ENCODE measurements around the gene SUN3. TPM values are rescaled to one million over a fixed set of nuclear protein-coding genes. Genes with fewer than 3 reads are reported as not detected.

The SUN3 gene
- total RNA-seq, 1 experiment from 2014 or later: not detected

- H2AK5ac ChIP-seq (ENCODE audit: insufficient read length, low read length): no peak overlapping the region
- H3K9me3 ChIP-seq (ENCODE audit: control insufficient read depth, low read depth, low read length): no peaks in the 10 kb centered on the region
- DNase-seq: no peak
- Mint-ChIP-seq H3K36me3 (ENCODE audit: insufficient read depth in 1 of 3, low read depth in 3 of 3) (peaks cover 0 to 6% (median 4%) of the 10 kb centered on the region in 3 experiments; a peak in 3 of 7 replicates), H3K27me3 (ENCODE audit: low read depth) (no peaks in the 10 kb centered on the region), H3K27ac (peak overlapping the region; percentile 15 to 80 (median 23); a peak in 5 of 7 replicates), H3K4me3 (peak overlapping the region; percentile 67 to 76; a peak in 4 of 5 replicates), H3K4me1 (peaks cover 32% of the 10 kb centered on the region in 2 experiments), H3K9me3 (peaks cover 2 to 6% of the 10 kb centered on the region in 2 experiments)
- H2BK120ac ChIP-seq (ENCODE audit: low read depth, low read length, poor library complexity, severe bottlenecking): no peak overlapping the region
- H3K9ac ChIP-seq (ENCODE audit: extremely low read depth, insufficient read length, low read length): no peak overlapping the region
- H2BK5ac ChIP-seq (ENCODE audit: insufficient read length, low read length): no peak overlapping the region
- TF ChIP-seq CTCF (conservative IDR thresholded peaks at IDR 0.05): no peak
- H2AFZ ChIP-seq (ENCODE audit: low read length): peak overlapping the region; percentile 9
- H3K56ac ChIP-seq (ENCODE audit: insufficient read length, low read depth, low read length): no peak overlapping the region
- H4K91ac ChIP-seq (ENCODE audit: insufficient read length, low read depth, low read length): no peak overlapping the region
- H3K4ac ChIP-seq (ENCODE audit: low read depth, low read length): no peak overlapping the region
- H3K4me2 ChIP-seq (ENCODE audit: insufficient read depth, insufficient read length, low read length): peak overlapping the region; percentile 63
- H2BK20ac ChIP-seq (ENCODE audit: low read depth, low read length, poor library complexity, severe bottlenecking): no peak overlapping the region
- H3T11ph ChIP-seq (ENCODE audit: low read length): no peak overlapping the region
- no peaks in the 10 kb centered on the region for H3K79me1 ChIP-seq (ENCODE audit: insufficient read depth, low read depth, low read length, poor library complexity, severe bottlenecking)
- H3K23ac ChIP-seq (ENCODE audit: insufficient read length, low read depth, low read length): no peak overlapping the region
- H3K4me1 ChIP-seq (ENCODE audit: insufficient read depth, low read length): no peaks in the 10 kb centered on the region
- no peaks in the 10 kb centered on the region for H4K20me1 ChIP-seq (ENCODE audit: control insufficient read depth, insufficient read depth, insufficient read length)
- H3K27me3 ChIP-seq (ENCODE audit: insufficient read depth, low read length): no peaks in the 10 kb centered on the region
- H4K5ac ChIP-seq (ENCODE audit: insufficient read length, low read depth, low read length): no peak overlapping the region
- no peak overlapping the region for H3K18ac ChIP-seq (ENCODE audit: insufficient read length, low read depth, low read length)
- H2BK15ac ChIP-seq (ENCODE audit: low read depth, low read length): no peak overlapping the region
- H3K14ac ChIP-seq (ENCODE audit: insufficient read depth, low read length): no peak overlapping the region
- no peaks in the 10 kb centered on the region for H3K79me2 ChIP-seq (ENCODE audit: insufficient read depth, low read length)
- H3K23me2 ChIP-seq (ENCODE audit: insufficient read length, low read depth, low read length, poor library complexity, severe bottlenecking): peaks cover 3% of the 10 kb centered on the region
- H4K8ac ChIP-seq (replicated peaks; ENCODE audit: insufficient read length, low read depth, low read length): no peak overlapping the region
- H3K27ac ChIP-seq (ENCODE audit: insufficient read length, low read depth, low read length): no peak overlapping the region
- WGBS (ENCODE audit: extremely low coverage, insufficient read length, low lambda C conversion rate): no CpG with 5 or more reads among the region's 1 CpG
- H2BK12ac ChIP-seq (ENCODE audit: insufficient read length, low read depth, low read length): no peak overlapping the region
These were observed 37.6 kb downstream of the SUN3 start for GRCh38 chr7:47991270-47991669.
